Right lobe of liver (tissue), 4 donors: ENCODE data around the gene ART3.

ENCODE experiments used
- CTCF ChIP-seq, 4 donors: fragments of 200-600 bp in 3 of 4; fragments of 450-650 bp in 1 of 4; IDR thresholded peaks; one replicate each; pipeline versions ENCODE4 v1.5.1 to v1.8.0; 2016 to 2022; ENCODE audit warnings: antibody characterized with exemption in 4 of 4, mild to moderate bottlenecking in 2 of 4
- POLR2A ChIP-seq: fragments of 450-650 bp; IDR thresholded peaks from one replicate; pipeline ENCODE4 v1.6.1; 2017; ENCODE audit warnings: antibody characterized with exemption, mild to moderate bottlenecking
- donor health status: DM: no; HTN: no; CAD: no.
- donor health status: DM: no; HTN: no; CAD: no.
- donor health status: DM: no; HTN: yes; CAD: no.

GRCh38 chr4:76144546-76144945, 70.0 kb downstream of the ART3 start:
- TF ChIP-seq CTCF (IDR thresholded peaks at IDR 0.05) (no peak), POLR2A (no peak)
